IMR-90 (cell line): ENCODE data around the gene OR51A7. TPM values are rescaled to one million over a fixed set of nuclear protein-coding genes. Genes with fewer than 3 reads are reported as not detected.
A peak's percentile ranks its signal among the peaks of the same experiment; 100 is the strongest.

Source experiments
- ATAC-seq: fragments of 200-7000 bp; cut with Tn5 transposase; 2 replicates; pipeline ENCODE4 v1.9.1; 2020; ENCODE audit warnings: low read depth, mild to moderate bottlenecking, moderate library complexity
- BruUV-seq: library from RNA; stranded (reverse); fragments of 400-500 nt; replicated peaks from 2 replicates; lab custom pipeline; 2021; lab: Mats Ljungman, UMichigan
- CTCF ChIA-PET: fragments of 300-600 bp; formaldehyde crosslinking; extraction: SDS; loops from one replicate; lab custom pipeline; 2021; ENCODE audit warnings: antibody characterized with exemption; lab: Yijun Ruan, JAX
- POLR2A ChIA-PET: fragments of 300-600 bp; sonication (Branson Sonifier 250); formaldehyde crosslinking; loops from one replicate; lab custom pipeline; 2022; ENCODE audit warnings: antibody characterized with exemption; ENCODE audit not compliant: unreplicated experiment; lab: Charles Lee
- DNase-seq: peaks from one replicate; pipeline ENCODE4 v3.0.0; 2013
- H2AFZ ChIP-seq: replicated peaks from 2 replicates; pipeline ENCODE3; 2013; ENCODE audit warnings: low read length, mild to moderate bottlenecking; ENCODE audit not compliant: poor library complexity
- H2AK5ac ChIP-seq: 2 replicates; pipeline ENCODE4 v1.6.1; 2013; ENCODE audit warnings: low read depth, low read length, inconsistent platforms
- H2AK9ac ChIP-seq: replicated peaks from 2 replicates; pipeline ENCODE3; 2013; ENCODE audit warnings: mild to moderate bottlenecking, low read depth, low read length, moderate library complexity; ENCODE audit not compliant: poor library complexity
- H2BK120ac ChIP-seq: 2 replicates; pipeline ENCODE4 v1.6.1; 2013; ENCODE audit warnings: low read depth, low read length, inconsistent platforms
- H2BK15ac ChIP-seq: 3 replicates; pipeline ENCODE4 v1.6.1; 2013; ENCODE audit warnings: low read depth, low read length, inconsistent platforms
- H2BK20ac ChIP-seq: 2 replicates; pipeline ENCODE4 v1.6.1; 2013; ENCODE audit warnings: low read depth, mild to moderate bottlenecking, inconsistent platforms, low read length, moderate library complexity
- H2BK5ac ChIP-seq: 2 replicates; pipeline ENCODE4 v1.6.1; 2013; ENCODE audit warnings: mild to moderate bottlenecking, low read depth, low read length, inconsistent platforms; ENCODE audit not compliant: poor library complexity, severe bottlenecking
- H3K14ac ChIP-seq: replicated peaks from 2 replicates; pipeline ENCODE4 v1.6.1; 2013; ENCODE audit warnings: low read depth, low read length, inconsistent platforms
- H3K18ac ChIP-seq: 2 replicates; pipeline ENCODE4 v1.6.1; 2013; ENCODE audit warnings: low read depth, low read length, control low read depth
- H3K23ac ChIP-seq: 2 replicates; pipeline ENCODE4 v1.6.1; 2013; ENCODE audit warnings: low read depth, low read length, inconsistent platforms
- H3K27ac ChIP-seq: 2 replicates; pipeline ENCODE4 v1.5.1; 2013; ENCODE audit warnings: mild to moderate bottlenecking, control low read depth, low read length; ENCODE audit not compliant: insufficient read depth
- H3K27me3 ChIP-seq: 2 replicates; pipeline ENCODE4 v1.6.1; 2013; ENCODE audit warnings: low read length; ENCODE audit not compliant: control insufficient read depth, insufficient read depth
- H3K36me3 ChIP-seq: 2 replicates; pipeline ENCODE4 v1.6.1; 2013; ENCODE audit warnings: low read length, mixed read lengths; ENCODE audit not compliant: control insufficient read depth, insufficient read depth
- H3K4ac ChIP-seq: 2 replicates; pipeline ENCODE4 v1.6.1; 2013; ENCODE audit warnings: low read depth, low read length, inconsistent platforms
- H3K4me1 ChIP-seq: 2 replicates; pipeline ENCODE4 v1.6.1; 2013; ENCODE audit warnings: low read length, mixed read lengths; ENCODE audit not compliant: control insufficient read depth, insufficient read depth
- H3K4me2 ChIP-seq: 2 replicates; pipeline ENCODE4 v1.6.1; 2013; ENCODE audit warnings: low read depth, mild to moderate bottlenecking, control low read depth, low read length, moderate library complexity
- H3K4me3 ChIP-seq: 2 replicates; pipeline ENCODE4 v1.5.1; 2013; ENCODE audit warnings: low read depth, mild to moderate bottlenecking, control low read depth, low read length, moderate library complexity; ENCODE audit not compliant: insufficient read depth
- H3K56ac ChIP-seq: 2 replicates; pipeline ENCODE4 v1.6.1; 2013; ENCODE audit warnings: low read length, inconsistent platforms; ENCODE audit not compliant: insufficient read depth; ENCODE audit errors: extremely low read depth
- H3K79me1 ChIP-seq, 2 experiments: 2 replicates each; pipeline ENCODE4 v1.6.1; 2013; ENCODE audit warnings: low read length in 2 of 2, inconsistent platforms in 1 of 2, low read depth in 1 of 2
- H3K9ac ChIP-seq: 2 replicates; pipeline ENCODE4 v1.6.1; 2013; ENCODE audit warnings: low read depth, low read length, control low read depth
- H3K9me1 ChIP-seq: 2 replicates; pipeline ENCODE4 v1.6.1; 2013; ENCODE audit warnings: low read length, inconsistent platforms; ENCODE audit not compliant: insufficient read depth
- H3K9me3 ChIP-seq: 2 replicates; pipeline ENCODE4 v1.6.1; 2013; ENCODE audit warnings: low read length; ENCODE audit not compliant: control insufficient read depth, insufficient read depth
- H4K20me1 ChIP-seq: 2 replicates; pipeline ENCODE4 v1.6.1; 2013; ENCODE audit warnings: low read length, inconsistent platforms; ENCODE audit not compliant: insufficient read depth
- H4K5ac ChIP-seq: 2 replicates; pipeline ENCODE4 v1.6.1; 2013; ENCODE audit warnings: mild to moderate bottlenecking, low read depth, low read length, control low read depth
- H4K8ac ChIP-seq, 2 experiments: 2 replicates each; pipeline ENCODE4 v1.6.1; 2013; ENCODE audit warnings: low read depth in 2 of 2, low read length in 2 of 2, control low read depth in 1 of 2, inconsistent platforms in 1 of 2
- H4K91ac ChIP-seq: 2 replicates; pipeline ENCODE4 v1.6.1; 2013; ENCODE audit warnings: low read depth, low read length, inconsistent platforms; ENCODE audit not compliant: insufficient read depth
- BHLHE40 ChIP-seq: fragments of 150-350 bp; IDR thresholded peaks from 2 replicates; pipeline ENCODE4 v1.6.1; 2016; ENCODE audit warnings: mild to moderate bottlenecking, low read depth, low read length
- CEBPB ChIP-seq: IDR thresholded peaks from 2 replicates; pipeline ENCODE4 v1.6.1; 2012; ENCODE audit warnings: low read depth, low read length, improper control_type of control experiment
- ELK1 ChIP-seq: fragments of 150-350 bp; IDR thresholded peaks from 2 replicates; pipeline ENCODE4 v1.6.1; 2016; ENCODE audit warnings: low read depth, mild to moderate bottlenecking, low read length, moderate library complexity, borderline replicate concordance
- FOS ChIP-seq: fragments of 150-350 bp; IDR thresholded peaks from 2 replicates; pipeline ENCODE4 v1.6.1; 2016; ENCODE audit warnings: low read depth, low read length
- MXI1 ChIP-seq: IDR thresholded peaks from 2 replicates; pipeline ENCODE4 v1.6.1; 2012; ENCODE audit warnings: low read depth, mild to moderate bottlenecking, low read length, moderate library complexity, borderline replicate concordance
- POLR2A ChIP-seq: IDR thresholded peaks from 2 replicates; pipeline ENCODE4 v1.6.1; 2012; ENCODE audit warnings: mild to moderate bottlenecking, low read depth, low read length
- RAD21 ChIP-seq: IDR thresholded peaks from 2 replicates; pipeline ENCODE4 v1.6.1; 2012; ENCODE audit warnings: low read length, improper control_type of control experiment
- RCOR1 ChIP-seq: IDR thresholded peaks from 2 replicates; pipeline ENCODE4 v1.6.1; 2012; ENCODE audit warnings: mild to moderate bottlenecking, low read length, improper control_type of control experiment; ENCODE audit not compliant: insufficient replicate concordance
- RFX5 ChIP-seq: IDR thresholded peaks from 2 replicates; pipeline ENCODE4 v1.8.0; 2012; ENCODE audit warnings: low read depth, mild to moderate bottlenecking, low read length, moderate library complexity
- WGBS, 2 experiments: methylation state at CpG; one replicate each; pipeline versions ENCODE4 v1.1.5 to v1.1.7; 2013; ENCODE audit warnings: missing lambda C conversion rate in 2 of 2; ENCODE audit not compliant: insufficient read length in 1 of 2; ENCODE audit errors: extremely low coverage in 2 of 2; 5-methylcytosine and 5-hydroxymethylcytosine counted together
- dilution Hi-C: fragments of 300-500 bp; cut with HindIII; formaldehyde crosslinking; loops from one replicate; pipeline ENCODE4 v1.14.3; 2018; ENCODE audit warnings: low sequenced_read_pairs; ENCODE audit not compliant: unreplicated experiment
- in situ Hi-C: fragments of 300-500 bp; cut with MboI; formaldehyde crosslinking; loops from 3 replicates; pipeline ENCODE4 v1.14.3; 2019; ENCODE audit warnings: low sequenced_read_pairs, inconsistent platforms, mixed read lengths
- intact Hi-C: fragments of 100-400 bp; cut with micrococcal nuclease; formaldehyde crosslinking; loops from 2 replicates; pipeline ENCODE4 v1.10.0; 2022
- polyA plus RNA-seq, 3 experiments: library from polyadenylated mRNA; depleted of rRNA; stranded (reverse); fragments of >200 nt; gene quantifications; 2 replicates each; pipeline ENCODE4 v1.2.3, GENCODE V29; 2012; ENCODE audit warnings: low replicate concordance in 1 of 3
- total RNA-seq: library from RNA; depleted of rRNA; stranded (reverse); fragments of >200 nt; gene quantifications from 2 replicates; pipeline ENCODE4 v1.2.3, GENCODE V29; 2012

OR51A7 gene
- total and polyA plus RNA-seq, 2 of the 4 experiments (the other 2 are of a cell fraction), result not detected

- peak; percentile 90 for ATAC-seq
- Histone ChIP-seq H3K4ac (no peak overlapping the region), H3K14ac (no peak overlapping the region)
These were observed 11.5 kb upstream of the OR51A7 start for GRCh38 chr11:4891996-4892640.

More at GRCh38 chr11:4891996-4892640, 11.5 kb upstream of the OR51A7 start:
- Histone ChIP-seq H2AK5ac (peak overlapping the region; percentile 60; the same call in 1 of the 2 replicates), H3K27ac (no peak overlapping the region), H3K18ac (peak overlapping the region; percentile 18; the same call in 1 of the 2 replicates), H3K9me3 (no peaks in the 10 kb centered on the region), H3K36me3 (no peaks in the 10 kb centered on the region), H3K9ac (no peak overlapping the region), H3K56ac (no peak overlapping the region), H3K4me2 (no peak overlapping the region; the same call in 1 of the 2 replicates), H3K79me1 (no peaks in the 10 kb centered on the region), H3K4me3 (no peak overlapping the region), H4K8ac (no peak overlapping the region), H2BK20ac (peak overlapping the region; percentile 27), H2AFZ (no peak overlapping the region), H3K27me3 (no peaks in the 10 kb centered on the region), H3K9me1 (no peaks in the 10 kb centered on the region), H2BK120ac (peak overlapping the region; percentile 36; the same call in 1 of the 2 replicates), H3K23ac (no peak overlapping the region), H4K91ac (no peak overlapping the region), H2BK5ac (peak overlapping the region; percentile 50), H2AK9ac (no peak overlapping the region), H4K20me1 (no peaks in the 10 kb centered on the region), H2BK15ac (peak overlapping the region; percentile 21; the same call in 1 of the 3 replicates), H4K5ac (no peak overlapping the region), H3K4me1 (no peaks in the 10 kb centered on the region; the same call in 1 of the 2 replicates)
- no TSS peak for BruUV-seq
- DNase-seq, result peak; percentile 93
- ChIA-PET CTCF (interaction anchor here (0.7 to 1.1 kb wide), 2 partner anchors 21 to 255 kb away, joined by 3 read pairs; partner anchors contain the start of gene OR51D1), POLR2A (no interaction called here)
- dilution Hi-C loops (no loop called here), intact Hi-C loops (no loop called here), in situ Hi-C loops (no loop called here)
- no CpG with 5 or more reads among the region's 1 CpG for WGBS, 2 experiments
- TF ChIP-seq ELK1 (no peak), BHLHE40 (no peak), RFX5 (no peak), POLR2A (no peak), RAD21 (no peak), RCOR1 (no peak), CEBPB (0 out of 2 replicates have a peak, but pooled peaks have one; percentile 19), FOS (peak; percentile 70; the same call in 1 of the 2 replicates), MXI1 (no peak)
